Fibroblast of mammary gland (primary cell): ENCODE measurements around the gene FOXC1.

Experiments
- DNase-seq: peaks from one replicate; pipeline ENCODE4 v3.0.0-alpha.2; 2010; ENCODE audit warnings: low read depth
- H3K4me3 ChIP-seq: 2 replicates; pipeline ENCODE4 v1.5.1; 2011; ENCODE audit warnings: low read depth, mild to moderate bottlenecking, low read length, moderate library complexity; ENCODE audit not compliant: control insufficient read depth
- CTCF ChIP-seq: conservative IDR thresholded peaks from 2 replicates; pipeline ENCODE4 v1.5.1; 2011; ENCODE audit warnings: low read depth, low read length, inconsistent platforms; ENCODE audit not compliant: control insufficient read depth, insufficient read depth

The FOXC1 gene

GRCh38 chr6:1630212-1630770 is 20.6 kb downstream of the FOXC1 start:
- TF ChIP-seq CTCF, result no peak
- H3K4me3 ChIP-seq, result no peak overlapping the region
- DNase-seq, result no peak

GRCh38 chr6:1630771-1631217 is 21.1 kb downstream of the FOXC1 start:
- DNase-seq, result no peak
- TF ChIP-seq CTCF, result no peak
- H3K4me3 ChIP-seq, result no peak overlapping the region

- no peak overlapping the region for H3K4me3 ChIP-seq
- no peak for TF ChIP-seq CTCF
- no peak for DNase-seq
Observed at GRCh38 chr6:1631251-1631650, 21.5 kb downstream of the FOXC1 start.

- no peak for DNase-seq
- no peak for TF ChIP-seq CTCF
- H3K4me3 ChIP-seq, result no peak overlapping the region
Observed at GRCh38 chr6:1633366-1634021, 23.8 kb downstream of the FOXC1 start.

GRCh38 chr6:1634081-1634480 is 24.4 kb downstream of the FOXC1 start:
- no peak for TF ChIP-seq CTCF
- DNase-seq, result no peak
- no peak overlapping the region for H3K4me3 ChIP-seq

GRCh38 chr6:1635305-1636010 is 25.7 kb downstream of the FOXC1 start:
- no peak for DNase-seq
- TF ChIP-seq CTCF, result no peak
- H3K4me3 ChIP-seq, result no peak overlapping the region
